T-helper 2 cell (primary cell): ENCODE measurements around the gene TTBK1.

Experiments
- DNase-seq, 5 experiments: peaks; one replicate each; pipeline versions ENCODE4 v3.0.0 to v3.0.0-alpha.2; 2012 to 2022

TTBK1 gene

GRCh38 chr6:43226192-43226851 is 17.0 kb upstream of the TTBK1 start:
- DNase-seq, result no peak

- peak; percentile 60 to 76 (median 68) for DNase-seq
Measured at GRCh38 chr6:43228951-43229802, 14.1 kb upstream of the TTBK1 start, which contains the start of gene DNPH1. Gene DNPH1, minus strand, starts transcription at chr6:43229481. Its CDS starts 25 bp downstream, at chr6:43229456.

- DNase-seq, result no peak
Measured at GRCh38 chr6:43229803-43230620, 13.3 kb upstream of the TTBK1 start.

GRCh38 chr6:43231053-43231452 is 12.2 kb upstream of the TTBK1 start:
- no peak for DNase-seq

- DNase-seq, result no peak
Measured at GRCh38 chr6:43231735-43232450, 11.4 kb upstream of the TTBK1 start.

- DNase-seq, result no peak
Measured at GRCh38 chr6:43235841-43236240, 7.4 kb upstream of the TTBK1 start.

- DNase-seq, result no peak
Measured at GRCh38 chr6:43239054-43239453, 4.2 kb upstream of the TTBK1 start.

GRCh38 chr6:43240950-43241349 is 2.3 kb upstream of the TTBK1 start:
- no peak for DNase-seq

GRCh38 chr6:43241446-43241845 is 1.8 kb upstream of the TTBK1 start:
- DNase-seq, result no peak

GRCh38 chr6:43243664-43244321 is 512 bp downstream of the TTBK1 start:
- no peak for DNase-seq

GRCh38 chr6:43246301-43247113 is 3.2 kb downstream of the TTBK1 start:
- peak in 1 of 5 experiments; percentile 43 for DNase-seq

GRCh38 chr6:43247114-43247999 is 4.1 kb downstream of the TTBK1 start:
- DNase-seq, result peak; percentile 56 to 88 (median 73)

- DNase-seq, result no peak
Measured at GRCh38 chr6:43248101-43248500, 4.8 kb downstream of the TTBK1 start.

GRCh38 chr6:43248791-43249190 is 5.5 kb downstream of the TTBK1 start:
- no peak for DNase-seq

GRCh38 chr6:43250992-43251373 is 7.7 kb downstream of the TTBK1 start:
- DNase-seq, result no peak

GRCh38 chr6:43253401-43253800 is 10.1 kb downstream of the TTBK1 start:
- DNase-seq, result no peak

GRCh38 chr6:43254138-43254817 is 11.0 kb downstream of the TTBK1 start:
- DNase-seq, result no peak

- DNase-seq, result no peak
Measured at GRCh38 chr6:43254846-43255245, 11.6 kb downstream of the TTBK1 start.

- no peak for DNase-seq
Measured at GRCh38 chr6:43255408-43256054, 12.2 kb downstream of the TTBK1 start.
